Testis (tissue), 3 donors: ENCODE results near the gene C2orf76. TPM values are rescaled to one million over a fixed set of nuclear protein-coding genes. Genes with fewer than 3 reads are reported as not detected.

Source experiments
- DNase-seq: peaks from one replicate; pipeline ENCODE4 v3.0.0-alpha.2; 2019
- H3K27ac ChIP-seq, 2 donors: fragments of 200-600 bp; sonication (generic); one replicate each; pipeline ENCODE4 v1.5.1; 2019
- H3K27me3 ChIP-seq: fragments of 200-600 bp; sonication (generic); one replicate; pipeline ENCODE4 v1.5.1; 2019
- H3K36me3 ChIP-seq: fragments of 200-600 bp; sonication (generic); one replicate; pipeline ENCODE4 v1.5.1; 2017; ENCODE audit warnings: low read depth; ENCODE audit errors: missing control alignments
- H3K4me1 ChIP-seq: fragments of 200-600 bp; sonication (generic); one replicate; pipeline ENCODE4 v1.5.1; 2019
- H3K4me3 ChIP-seq, 2 donors: fragments of 200-600 bp; sonication (generic); one replicate each; pipeline ENCODE4 v1.5.1; 2017 to 2019
- H3K9me3 ChIP-seq: fragments of 200-600 bp; sonication (generic); one replicate; pipeline ENCODE4 v1.5.1; 2017
- CTCF ChIP-seq, 3 experiments: fragments of 450-650 bp in 2 of 3; fragments of 200-600 bp in 1 of 3; sonication (generic) in 1 of 3; IDR thresholded peaks; one replicate each; pipeline ENCODE4 v1.5.1; 2016 to 2019; ENCODE audit warnings: antibody characterized with exemption in 3 of 3, mild to moderate bottlenecking in 2 of 3, moderate library complexity in 1 of 3
- POLR2A ChIP-seq: fragments of 450-650 bp; IDR thresholded peaks from one replicate; pipeline ENCODE4 v1.6.1; 2017; ENCODE audit warnings: antibody characterized with exemption, mild to moderate bottlenecking, moderate library complexity
- WGBS, 2 donors: methylation state at CpG; one replicate each; pipeline ENCODE4 v1.1.5; 2018; 5-methylcytosine and 5-hydroxymethylcytosine counted together
- intact Hi-C: fragments of 100-400 bp; cut with DNase I; formaldehyde crosslinking; loops from one replicate; pipeline ENCODE4 v1.15.1; 2023; ENCODE audit warnings: low total_unique reads
- polyA plus RNA-seq: library from polyadenylated mRNA; stranded (reverse); fragments of 350-450 nt; fragmentation: Illumina TruSeq; extraction: RNeasy Lipid Tissue Mini Kit (QIAGEN cat#74804); gene quantifications from one replicate; pipeline ENCODE4 v1.2.3, GENCODE V29; 2014; ENCODE audit warnings: low read depth, low replicate concordance; ENCODE audit not compliant: insufficient read depth
- total RNA-seq, 2 donors: library from RNA; depleted of rRNA; stranded (reverse); fragments of >200 nt; gene quantifications; one replicate each; pipeline ENCODE4 v1.2.3, GENCODE V29; 2016

Gene C2orf76
- total and polyA plus RNA-seq, 3 donors from 2014 or later = 12.8 to 27.8 (median 13.4) TPM

- no peaks in the 10 kb centered on the region for H3K36me3 ChIP-seq
- WGBS, 2 donors = 94 to 97% methylated on average over 7 of the region's 7 CpGs
- H3K9me3 ChIP-seq = no peaks in the 10 kb centered on the region
- no peaks in the 10 kb centered on the region for H3K4me1 ChIP-seq
- H3K4me3 ChIP-seq = no peak overlapping the region
- no peak for TF ChIP-seq POLR2A
- TF ChIP-seq CTCF (IDR thresholded peaks at IDR 0.05) = no peak
- no peak overlapping the region for H3K27ac ChIP-seq
- H3K27me3 ChIP-seq = no peaks in the 10 kb centered on the region
- DNase-seq = no peak
- intact Hi-C loops = no loop called here
These were observed 27.1 kb downstream of the C2orf76 start for GRCh38 chr2:119339562-119339923.

- no peaks in the 10 kb centered on the region for H3K36me3 ChIP-seq
- no peak for DNase-seq
- no peak overlapping the region for H3K27ac ChIP-seq
- H3K4me3 ChIP-seq = no peak overlapping the region
- no peaks in the 10 kb centered on the region for H3K4me1 ChIP-seq
- no peaks in the 10 kb centered on the region for H3K27me3 ChIP-seq
- 82 to 87% methylated on average over 6 of the region's 6 CpGs for WGBS, 2 donors
- no peaks in the 10 kb centered on the region for H3K9me3 ChIP-seq
- intact Hi-C loops = no loop called here
- no peak for TF ChIP-seq CTCF (IDR thresholded peaks at IDR 0.05)
- TF ChIP-seq POLR2A = no peak
These were observed 27.6 kb downstream of the C2orf76 start for GRCh38 chr2:119338826-119339561.

- no peaks in the 10 kb centered on the region for H3K4me1 ChIP-seq
- intact Hi-C loops = no loop called here
- 83 to 86% methylated on average over 2 of the region's 2 CpGs for WGBS, 2 donors
- H3K27me3 ChIP-seq = no peaks in the 10 kb centered on the region
- no peaks in the 10 kb centered on the region for H3K36me3 ChIP-seq
- H3K4me3 ChIP-seq = no peak overlapping the region
- DNase-seq = no peak
- no peak for TF ChIP-seq CTCF (IDR thresholded peaks at IDR 0.05)
- no peak for TF ChIP-seq POLR2A
- H3K9me3 ChIP-seq = no peaks in the 10 kb centered on the region
- no peak overlapping the region for H3K27ac ChIP-seq
These were observed 28.4 kb downstream of the C2orf76 start for GRCh38 chr2:119338272-119338671.

- TF ChIP-seq CTCF (IDR thresholded peaks at IDR 0.05) = no peak
- no peak for TF ChIP-seq POLR2A
- Histone ChIP-seq H3K9me3 (no peaks in the 10 kb centered on the region), H3K4me1 (no peaks in the 10 kb centered on the region), H3K27ac (no peak overlapping the region), H3K36me3 (no peaks in the 10 kb centered on the region), H3K4me3 (no peak overlapping the region), H3K27me3 (no peaks in the 10 kb centered on the region)
- WGBS, 2 donors = 57 to 63% methylated on average over 2 of the region's 2 CpGs
- no peak for DNase-seq
- intact Hi-C loops = no loop called here
These were observed 28.9 kb downstream of the C2orf76 start for GRCh38 chr2:119337749-119338148.

- DNase-seq = no peak
- no peak overlapping the region for H3K27ac ChIP-seq
- intact Hi-C loops = no loop called here
- no peaks in the 10 kb centered on the region for H3K36me3 ChIP-seq
- no peaks in the 10 kb centered on the region for H3K4me1 ChIP-seq
- no peaks in the 10 kb centered on the region for H3K9me3 ChIP-seq
- TF ChIP-seq POLR2A = no peak
- TF ChIP-seq CTCF (IDR thresholded peaks at IDR 0.05) = no peak
- no peak overlapping the region for H3K4me3 ChIP-seq
- 93 to 95% methylated on average over 2 of the region's 2 CpGs for WGBS, 2 donors
- no peaks in the 10 kb centered on the region for H3K27me3 ChIP-seq
These were observed 32.8 kb downstream of the C2orf76 start for GRCh38 chr2:119333833-119334232.
